ENCODE data around the gene LIN52. TPM values are rescaled to one million over a fixed set of nuclear protein-coding genes. Genes with fewer than 3 reads are reported as not detected.

Gene LIN52
- polyA plus RNA-seq, 3 donors: 2.9 to 7.2 (median 4.8) TPM

DNA sequence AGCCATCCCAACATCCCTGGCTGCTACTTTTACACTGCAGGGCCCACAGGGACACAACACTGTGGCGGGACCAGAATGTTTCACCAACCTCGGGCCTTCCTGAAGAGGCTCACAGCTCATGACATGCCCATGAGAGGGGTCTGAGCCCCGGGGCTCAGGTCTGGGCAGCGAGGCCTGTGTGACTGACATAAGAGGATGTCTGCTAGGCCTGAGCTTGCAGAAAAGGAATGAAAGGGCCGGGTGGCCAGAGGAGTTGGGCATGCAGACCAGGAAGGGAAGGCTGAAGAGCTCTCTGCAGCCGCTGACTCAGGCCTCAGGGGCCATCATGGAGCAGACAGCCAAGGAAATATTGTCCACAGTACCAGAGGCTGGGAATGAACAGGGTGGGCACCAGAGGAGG, 136.2 kb downstream of the LIN52 start:
- no peak overlapping the region for H3K4me2 ChIP-seq (replicated peaks; ENCODE audit: extremely low read depth, low read length, poor library complexity, severe bottlenecking)
- no peaks in the 10 kb centered on the region for H3K36me3 ChIP-seq (replicated peaks in 1 of 2; ENCODE audit: control insufficient read depth in 1 of 2, insufficient read depth in 2 of 2, low read length in 2 of 2)
- TF ChIP-seq, protein P1, sequence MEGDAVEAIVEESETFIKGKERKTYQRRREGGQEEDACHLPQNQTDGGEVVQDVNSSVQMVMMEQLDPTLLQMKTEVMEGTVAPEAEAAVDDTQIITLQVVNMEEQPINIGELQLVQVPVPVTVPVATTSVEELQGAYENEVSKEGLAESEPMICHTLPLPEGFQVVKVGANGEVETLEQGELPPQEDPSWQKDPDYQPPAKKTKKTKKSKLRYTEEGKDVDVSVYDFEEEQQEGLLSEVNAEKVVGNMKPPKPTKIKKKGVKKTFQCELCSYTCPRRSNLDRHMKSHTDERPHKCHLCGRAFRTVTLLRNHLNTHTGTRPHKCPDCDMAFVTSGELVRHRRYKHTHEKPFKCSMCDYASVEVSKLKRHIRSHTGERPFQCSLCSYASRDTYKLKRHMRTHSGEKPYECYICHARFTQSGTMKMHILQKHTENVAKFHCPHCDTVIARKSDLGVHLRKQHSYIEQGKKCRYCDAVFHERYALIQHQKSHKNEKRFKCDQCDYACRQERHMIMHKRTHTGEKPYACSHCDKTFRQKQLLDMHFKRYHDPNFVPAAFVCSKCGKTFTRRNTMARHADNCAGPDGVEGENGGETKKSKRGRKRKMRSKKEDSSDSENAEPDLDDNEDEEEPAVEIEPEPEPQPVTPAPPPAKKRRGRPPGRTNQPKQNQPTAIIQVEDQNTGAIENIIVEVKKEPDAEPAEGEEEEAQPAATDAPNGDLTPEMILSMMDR (IDR thresholded peaks at IDR 0.05): no peak
- H3K79me2 ChIP-seq (ENCODE audit: insufficient read depth, low read length): no peaks in the 10 kb centered on the region
- no peak overlapping the region for H3K9ac ChIP-seq (ENCODE audit: insufficient read depth, low read length, poor library complexity, severe bottlenecking)
- H3K27ac ChIP-seq (ENCODE audit: low read depth in 1 of 2, low read length in 2 of 2): no peak overlapping the region
- no peak for DNase-seq
- H2AFZ ChIP-seq (ENCODE audit: insufficient read depth, low read depth, low read length, poor library complexity, severe bottlenecking): no peak overlapping the region
- Mint-ChIP-seq H3K4me1 (peaks cover 5% of the 10 kb centered on the region), H3K27ac (no peak overlapping the region), H3K36me3 (no peaks in the 10 kb centered on the region), H3K4me3 (no peak overlapping the region), H3K27me3 (ENCODE audit: low read depth in 3 of 3) (peaks cover 16 to 36% (median 21%) of the 10 kb centered on the region in 3 donors), H3K9me3 (no peaks in the 10 kb centered on the region)
- intact Hi-C loops (cut with micrococcal nuclease): no loop called here
- H3K27me3 ChIP-seq (ENCODE audit: control insufficient read depth in 2 of 2, insufficient read depth in 2 of 2, low read length in 2 of 2): peaks cover 0 to 18% of the 10 kb centered on the region in 2 donors
- H3K4me1 ChIP-seq (ENCODE audit: control insufficient read depth in 1 of 2, insufficient read depth in 2 of 2, low read length in 2 of 2): peaks cover 7 to 8% of the 10 kb centered on the region in 2 donors
- no peaks in the 10 kb centered on the region for H3K9me3 ChIP-seq (replicated peaks in 1 of 2; ENCODE audit: control insufficient read depth in 1 of 2, insufficient read depth in 1 of 2, low read length in 2 of 2)
- 95% methylated on average over 4 of the region's 6 CpGs for WGBS (ENCODE audit: insufficient coverage)
- no peak overlapping the region for H3K4me3 ChIP-seq (replicated peaks in 1 of 3; ENCODE audit: low read depth in 2 of 3, low read length in 3 of 3)
- no peaks in the 10 kb centered on the region for H4K20me1 ChIP-seq (ENCODE audit: insufficient read depth, low read length)

DNA sequence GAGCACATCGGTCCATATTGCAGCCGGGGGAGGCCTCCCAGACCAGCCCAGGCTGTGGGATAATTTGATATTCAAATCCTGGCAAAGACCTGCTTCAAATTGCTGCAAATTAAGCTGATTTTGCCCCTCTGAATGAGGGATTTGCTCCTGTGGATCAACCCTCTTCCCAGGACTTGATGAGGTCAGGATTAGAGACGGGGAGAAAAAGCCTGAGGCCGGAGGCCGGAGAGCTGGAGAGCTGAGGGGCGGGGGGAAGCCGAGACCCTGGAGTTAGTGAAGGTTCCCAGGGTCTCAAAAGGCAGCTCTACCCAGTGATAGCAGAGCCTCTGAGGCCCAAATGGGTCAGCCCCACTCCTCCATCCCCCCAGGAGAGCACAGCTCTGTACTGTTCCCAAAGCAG, 137.0 kb downstream of the LIN52 start:
- peaks cover 15 to 34% (median 23%) of the 10 kb centered on the region in 3 donors for H3K27me3 Mint-ChIP-seq (ENCODE audit: low read depth in 3 of 3)
- no peak overlapping the region for H2AFZ ChIP-seq (ENCODE audit: insufficient read depth, low read depth, low read length, poor library complexity, severe bottlenecking)
- no peaks in the 10 kb centered on the region for H3K36me3 ChIP-seq (replicated peaks in 1 of 2; ENCODE audit: control insufficient read depth in 1 of 2, insufficient read depth in 2 of 2, low read length in 2 of 2)
- peaks cover 5% of the 10 kb centered on the region for H3K4me1 Mint-ChIP-seq
- peaks cover 7 to 8% of the 10 kb centered on the region in 2 donors for H3K4me1 ChIP-seq (ENCODE audit: control insufficient read depth in 1 of 2, insufficient read depth in 2 of 2, low read length in 2 of 2)
- intact Hi-C loops (cut with micrococcal nuclease): no loop called here
- H3K36me3 Mint-ChIP-seq: no peaks in the 10 kb centered on the region
- H3K4me2 ChIP-seq (replicated peaks; ENCODE audit: extremely low read depth, low read length, poor library complexity, severe bottlenecking): no peak overlapping the region
- H3K27ac Mint-ChIP-seq: no peak overlapping the region
- H3K9me3 Mint-ChIP-seq: no peaks in the 10 kb centered on the region
- no peak overlapping the region for H3K27ac ChIP-seq (ENCODE audit: low read depth in 1 of 2, low read length in 2 of 2)
- no peaks in the 10 kb centered on the region for H3K9me3 ChIP-seq (replicated peaks in 1 of 2; ENCODE audit: control insufficient read depth in 1 of 2, insufficient read depth in 1 of 2, low read length in 2 of 2)
- H3K4me3 ChIP-seq (replicated peaks in 1 of 3; ENCODE audit: low read depth in 2 of 3, low read length in 3 of 3): no peak overlapping the region
- no peak overlapping the region for H3K4me3 Mint-ChIP-seq
- H3K27me3 ChIP-seq (ENCODE audit: control insufficient read depth in 2 of 2, insufficient read depth in 2 of 2, low read length in 2 of 2): peaks cover 0 to 18% of the 10 kb centered on the region in 2 donors
- no peaks in the 10 kb centered on the region for H3K79me2 ChIP-seq (ENCODE audit: insufficient read depth, low read length)
- no peaks in the 10 kb centered on the region for H4K20me1 ChIP-seq (ENCODE audit: insufficient read depth, low read length)
- H3K9ac ChIP-seq (ENCODE audit: insufficient read depth, low read length, poor library complexity, severe bottlenecking): no peak overlapping the region
- DNase-seq: no peak
- WGBS (ENCODE audit: insufficient coverage): 100% methylated on average over 1 of the region's 7 CpGs
- TF ChIP-seq, protein P1 (IDR thresholded peaks at IDR 0.05): no peak

All from CD14-positive monocyte (primary cell).